GM21423 (cell line): Measurements from ENCODE around the gene SMOC1.

Source experiments
- ATAC-seq: cut with Tn5 transposase; IDR thresholded peaks from one replicate; pipeline ENCODE4 v1.9.1; 2021; ENCODE audit warnings: mild to moderate bottlenecking, moderate library complexity; ENCODE audit not compliant: unreplicated experiment

SMOC1 gene

DNA sequence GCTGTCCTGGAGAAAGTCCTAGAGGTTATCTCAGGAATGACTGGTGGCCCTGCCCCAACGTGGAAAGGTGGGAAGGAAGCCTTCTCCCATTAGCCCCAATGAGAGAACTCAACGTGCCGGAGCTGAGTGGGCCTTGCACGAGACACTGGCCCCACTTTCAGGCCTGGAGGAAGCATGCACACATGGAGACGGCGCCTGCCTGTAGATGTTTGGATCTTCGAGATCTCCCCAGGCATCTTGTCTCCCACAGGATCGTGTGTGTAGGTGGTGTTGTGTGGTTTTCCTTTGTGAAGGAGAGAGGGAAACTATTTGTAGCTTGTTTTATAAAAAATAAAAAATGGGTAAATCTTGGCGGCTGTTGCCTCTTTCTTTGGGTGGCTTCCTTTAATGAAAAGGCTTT is 152.8 kb downstream of the SMOC1 start:
- ATAC-seq: no peak

DNA sequence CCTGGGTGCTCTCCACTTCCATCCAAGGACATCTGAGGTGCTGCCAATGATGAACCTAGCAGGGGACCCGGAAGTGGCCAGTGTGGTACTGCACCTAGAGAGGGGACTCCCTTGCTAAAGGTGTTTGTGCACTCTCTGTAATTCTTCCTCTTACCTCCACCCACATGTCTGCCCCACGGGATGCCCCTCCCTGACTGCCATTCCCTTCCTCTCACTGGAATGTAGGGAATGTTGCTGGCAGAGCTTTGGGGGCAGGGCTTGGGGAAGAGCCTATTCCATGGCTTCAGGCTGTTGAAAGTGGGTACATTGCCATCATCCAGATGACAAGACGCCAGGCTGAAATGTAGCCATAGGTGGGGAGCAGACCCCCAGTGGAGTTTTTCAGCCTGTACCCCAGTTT is 153.2 kb downstream of the SMOC1 start:
- no peak for ATAC-seq

DNA sequence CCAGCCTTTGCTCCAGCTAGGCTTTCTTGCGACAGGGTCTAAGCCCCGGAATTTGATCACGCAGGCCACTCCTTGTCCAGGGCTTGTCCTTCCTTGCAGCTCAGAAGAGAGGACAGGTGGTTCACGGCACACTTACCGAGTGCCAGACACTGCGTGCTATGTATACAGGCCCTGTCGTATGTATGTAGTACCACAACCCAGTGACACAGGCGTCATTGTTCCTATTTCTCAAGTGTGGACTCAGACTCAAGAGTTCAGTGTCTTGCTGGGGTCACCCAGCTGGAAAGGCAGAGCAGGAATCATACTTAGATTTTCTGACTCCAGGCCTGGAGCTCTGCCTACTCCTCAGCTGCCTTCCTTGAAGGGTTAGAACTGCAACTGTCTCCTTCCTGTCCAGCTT is 153.9 kb downstream of the SMOC1 start:
- no peak for ATAC-seq

DNA sequence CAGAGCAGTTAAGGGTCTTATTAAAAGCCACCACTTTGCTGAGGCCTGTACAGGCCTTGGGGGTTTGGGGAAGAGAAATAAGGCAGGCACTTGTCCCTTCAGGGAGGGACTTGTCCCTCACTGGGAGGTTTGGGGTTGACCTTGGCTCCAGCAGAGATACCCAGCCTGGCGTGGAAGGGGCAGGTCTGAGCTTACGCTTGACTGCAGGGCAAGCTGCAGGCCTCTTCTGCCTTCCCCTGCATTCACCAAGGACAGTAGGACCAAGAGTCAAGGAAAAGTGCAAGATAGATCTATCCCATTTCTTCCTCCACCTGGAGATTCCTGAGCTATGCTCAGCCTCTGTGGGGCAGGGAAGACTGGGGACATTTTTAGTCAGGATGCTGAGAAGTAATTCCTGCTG is 154.3 kb downstream of the SMOC1 start:
- no peak for ATAC-seq

DNA sequence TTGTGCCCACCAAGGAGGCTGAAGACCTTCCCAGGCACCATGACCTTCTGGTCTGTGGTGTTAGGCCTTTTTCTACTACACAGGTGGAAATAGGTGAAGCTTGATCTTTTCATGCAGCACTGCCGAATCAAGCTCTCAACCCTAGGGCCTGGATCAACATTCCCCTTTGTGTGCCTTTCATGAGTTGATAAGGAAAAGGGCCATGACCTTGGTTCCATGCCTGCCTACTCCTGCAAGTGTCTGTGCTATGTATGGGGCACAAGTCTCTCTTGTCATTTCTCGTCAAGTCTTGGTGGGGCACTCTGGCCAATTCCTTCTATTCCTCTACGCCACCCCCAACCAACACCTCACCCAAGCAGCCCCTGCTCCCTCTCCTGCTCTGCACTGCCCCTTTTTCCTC is 155.0 kb downstream of the SMOC1 start:
- no peak for ATAC-seq

DNA sequence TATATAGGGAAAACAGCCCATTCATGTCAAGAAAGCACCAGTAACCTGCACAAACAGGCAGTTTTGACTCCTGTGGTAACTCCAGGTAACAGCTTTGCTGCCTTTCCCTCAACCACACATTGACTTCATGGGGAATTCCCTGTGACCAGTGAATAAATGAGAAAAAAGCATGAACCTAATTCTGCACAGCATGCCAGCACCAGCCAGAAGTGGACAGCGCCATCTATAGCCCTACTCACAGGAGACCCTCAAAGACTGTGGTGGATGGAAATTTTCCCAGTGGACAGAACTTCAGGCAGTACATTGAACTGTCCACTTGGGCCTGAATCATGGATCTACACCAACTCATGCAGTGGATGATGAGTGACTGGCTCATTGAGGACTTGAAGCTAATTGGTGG is 157.4 kb downstream of the SMOC1 start:
- ATAC-seq: no peak

DNA sequence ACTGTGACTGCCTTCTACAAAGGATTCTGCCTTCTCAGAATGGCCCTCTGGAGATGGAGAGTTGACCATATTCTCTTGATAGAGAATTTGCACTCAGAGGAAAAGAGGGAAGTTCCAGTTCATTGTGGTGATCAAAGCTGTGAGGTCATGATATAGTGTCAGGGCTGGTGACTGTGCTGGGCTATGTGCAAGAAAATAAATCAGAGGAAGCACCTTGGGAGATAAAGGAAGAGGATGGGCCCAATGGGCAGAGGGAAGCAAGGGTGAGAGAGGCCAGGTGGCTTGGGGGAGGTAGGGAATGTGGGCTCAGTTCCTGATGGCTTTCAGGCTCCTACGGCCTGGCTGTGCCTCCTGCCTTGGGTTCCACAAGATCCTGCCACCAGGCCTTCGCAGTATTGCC is 163.8 kb downstream of the SMOC1 start:
- no peak for ATAC-seq

DNA sequence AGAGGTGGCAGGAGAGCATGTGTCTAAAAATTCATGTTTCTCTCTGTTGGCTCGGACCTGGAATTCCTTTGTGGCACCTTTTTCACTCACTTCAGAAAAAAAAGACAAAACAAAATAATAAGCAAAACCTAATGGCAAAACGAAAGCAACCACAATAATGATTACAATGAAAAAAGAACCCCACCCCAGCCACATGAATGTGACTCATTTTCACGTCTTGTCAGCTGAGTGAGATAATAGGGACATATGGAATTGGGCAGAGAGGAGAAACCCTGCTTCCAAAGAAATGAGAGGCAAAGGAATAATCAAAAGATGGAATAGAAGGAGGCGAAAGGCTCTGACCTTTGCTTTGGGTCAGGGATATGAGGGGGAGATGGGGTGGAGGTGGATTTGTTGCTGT is 166.1 kb downstream of the SMOC1 start:
- ATAC-seq: no peak

DNA sequence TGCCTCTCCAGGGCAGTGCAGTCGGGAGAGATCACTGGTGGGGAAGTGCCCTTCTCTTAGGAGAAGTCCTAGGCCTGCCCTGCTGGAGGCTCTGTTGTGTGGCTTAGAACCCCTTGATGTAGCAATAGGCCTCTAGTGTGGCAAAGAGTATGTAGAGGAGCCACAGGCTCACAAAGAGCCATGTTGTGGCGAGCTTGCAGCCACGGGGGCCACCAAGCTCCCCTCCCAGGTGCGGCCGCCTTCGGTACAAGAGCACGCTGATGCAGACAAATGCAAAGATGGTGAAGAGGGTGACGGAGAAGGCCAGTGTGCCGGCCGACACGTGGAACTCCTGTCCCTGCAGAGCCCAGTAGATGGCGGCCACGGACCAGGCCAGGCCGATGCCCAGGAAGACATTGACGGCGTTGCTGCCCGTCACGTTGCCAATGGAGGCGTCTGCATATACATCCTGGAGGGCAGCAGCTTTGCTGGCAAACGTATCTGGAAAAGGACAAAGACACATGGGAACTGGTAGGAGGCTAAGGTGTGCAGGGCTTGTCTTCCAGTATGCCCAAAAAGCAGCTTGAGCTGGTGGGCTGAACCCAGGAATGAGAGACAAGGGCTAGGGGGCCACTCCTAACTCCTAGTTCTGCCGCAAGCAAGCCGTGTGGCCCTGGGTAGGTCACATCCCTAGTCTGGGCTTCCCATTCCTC is 166.8 kb downstream of the SMOC1 start:
- no peak for ATAC-seq

DNA sequence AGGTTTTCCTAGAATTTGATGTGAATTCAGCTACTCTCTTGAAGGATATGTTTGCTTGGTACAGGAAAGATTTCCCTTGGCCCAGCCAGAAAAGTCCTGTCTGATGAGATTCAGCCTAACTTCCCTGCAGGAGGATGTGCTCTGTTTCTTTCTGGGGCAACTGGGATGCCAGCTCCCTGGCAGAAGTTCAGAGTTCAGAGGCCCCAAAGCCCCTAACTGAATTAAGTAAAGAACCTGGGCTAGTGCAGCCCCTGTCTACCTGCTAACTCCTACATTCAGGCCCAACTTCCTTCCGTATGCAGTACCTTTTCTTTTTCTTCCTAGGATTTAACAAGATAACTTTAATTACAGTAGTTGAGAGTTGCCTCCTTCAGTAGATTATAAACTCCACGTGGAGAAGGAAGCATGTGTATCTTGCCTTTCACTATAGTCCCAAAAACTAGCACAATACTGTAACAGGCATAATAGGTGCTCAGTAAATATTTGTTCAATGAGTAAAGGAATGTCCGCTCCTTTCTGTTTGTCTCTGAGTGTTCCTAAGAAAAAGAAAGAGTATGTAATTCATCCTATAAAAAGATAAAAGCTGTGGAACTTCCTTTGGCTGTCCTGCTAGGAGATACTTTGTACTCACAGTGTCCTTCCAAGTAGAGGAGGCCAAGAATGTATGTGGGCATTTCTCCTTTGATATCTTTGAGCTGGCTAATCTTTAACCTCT is 168.5 kb downstream of the SMOC1 start:
- ATAC-seq: no peak

DNA sequence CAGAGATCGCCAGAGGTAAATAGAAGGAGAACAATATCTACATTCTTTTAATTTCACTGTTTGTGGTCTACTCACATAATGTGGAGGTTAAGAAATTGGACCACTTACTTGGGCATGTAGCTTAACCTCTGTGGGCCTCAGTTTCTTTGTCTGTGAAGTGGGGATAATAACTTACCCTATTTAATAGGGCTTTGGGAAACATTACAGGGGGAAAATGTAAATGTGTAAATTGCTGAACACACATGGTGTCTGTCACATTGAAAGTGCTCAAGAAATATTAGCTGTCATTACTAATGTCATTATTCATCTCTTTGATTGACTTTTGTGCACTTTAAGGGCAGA is 169.1 kb downstream of the SMOC1 start:
- no peak for ATAC-seq

DNA sequence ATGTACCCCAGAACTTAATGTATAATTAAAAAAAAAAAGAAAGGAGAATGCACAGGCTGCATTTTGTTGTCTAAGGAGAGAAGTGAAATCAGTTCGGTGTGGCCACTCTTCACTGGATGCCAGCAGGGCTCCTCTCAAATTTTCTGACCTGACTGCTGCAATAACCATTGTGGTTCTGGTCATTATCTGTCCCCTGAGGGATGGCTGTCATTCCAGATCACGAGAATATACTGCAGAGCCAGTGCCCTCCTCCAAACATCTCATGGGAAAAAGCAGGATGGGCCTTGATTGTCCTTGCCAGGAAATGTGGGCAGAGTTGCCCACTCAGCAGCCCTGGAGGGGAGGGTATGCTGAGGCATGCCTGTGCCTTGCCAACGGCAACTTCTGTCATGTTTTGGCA is 170.4 kb downstream of the SMOC1 start:
- no peak for ATAC-seq

DNA sequence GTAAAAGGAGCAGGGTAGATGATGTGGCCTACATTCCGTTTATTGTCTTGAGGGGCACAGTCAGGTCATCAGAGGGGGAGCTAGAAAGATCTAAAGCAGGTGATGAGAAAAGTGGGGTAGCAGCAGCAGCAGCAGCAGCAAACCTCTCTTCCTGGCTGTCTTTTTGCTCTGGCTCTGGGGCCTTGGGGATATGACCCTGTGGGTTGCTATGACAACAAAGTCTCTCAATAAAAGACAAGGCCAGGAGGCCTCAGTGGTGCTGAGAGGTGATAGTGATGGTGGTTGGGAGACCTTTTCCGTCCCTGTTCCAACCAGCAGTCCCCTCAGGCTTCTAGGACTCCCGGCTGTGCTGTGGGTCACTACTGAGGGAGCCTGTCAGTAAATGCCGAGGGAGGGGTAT is 170.9 kb downstream of the SMOC1 start:
- ATAC-seq: no peak

DNA sequence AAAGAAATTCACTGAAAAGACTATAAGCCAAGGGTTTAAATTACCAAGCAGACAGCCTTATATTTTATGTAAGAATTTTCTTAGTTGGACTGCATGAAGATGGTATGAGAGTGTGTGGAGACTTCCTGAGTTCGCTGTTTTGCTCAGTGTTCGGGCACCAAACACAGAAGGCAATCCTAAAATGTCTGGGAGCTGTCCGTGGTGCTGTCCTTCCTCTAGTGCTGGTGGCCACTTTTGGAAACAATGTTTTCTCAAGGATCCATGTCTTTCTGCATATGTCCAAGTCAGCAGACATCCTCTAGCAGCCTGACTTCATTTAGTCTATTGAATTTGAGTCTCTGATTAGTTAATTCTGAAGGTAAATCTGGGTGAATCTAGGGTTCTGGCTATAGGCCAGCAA is 173.8 kb downstream of the SMOC1 start:
- no peak for ATAC-seq

DNA sequence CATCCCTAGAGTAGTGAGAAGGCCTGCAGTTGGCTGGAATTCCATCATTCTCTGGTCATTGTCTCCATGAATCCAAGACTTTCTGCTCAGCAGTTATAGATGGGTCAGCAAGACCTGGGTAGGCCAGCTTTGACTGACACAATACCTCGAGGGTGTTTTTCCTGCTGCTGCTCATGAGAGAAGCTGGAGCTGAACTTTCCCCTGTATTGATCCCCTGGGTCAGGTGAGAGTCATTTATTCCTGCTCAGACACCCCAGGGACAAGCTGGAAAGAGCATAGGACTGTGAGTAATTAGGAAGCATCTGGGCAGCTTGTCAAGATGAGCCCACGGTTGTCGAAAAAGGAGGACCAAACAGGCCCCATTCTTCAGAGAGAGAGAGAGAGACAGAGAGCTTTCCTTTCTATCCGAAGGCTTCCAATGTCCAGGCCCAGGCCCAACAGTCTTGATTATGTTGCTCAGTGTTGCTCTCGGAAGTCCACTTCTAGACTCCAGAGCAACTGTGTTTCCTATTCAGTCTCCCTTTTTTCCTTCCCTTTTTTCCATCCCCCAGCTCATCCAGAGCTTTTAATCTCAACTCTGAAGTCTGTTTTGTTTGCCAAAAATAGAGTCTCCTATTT is 178.4 kb downstream of the SMOC1 start:
- ATAC-seq: no peak

DNA sequence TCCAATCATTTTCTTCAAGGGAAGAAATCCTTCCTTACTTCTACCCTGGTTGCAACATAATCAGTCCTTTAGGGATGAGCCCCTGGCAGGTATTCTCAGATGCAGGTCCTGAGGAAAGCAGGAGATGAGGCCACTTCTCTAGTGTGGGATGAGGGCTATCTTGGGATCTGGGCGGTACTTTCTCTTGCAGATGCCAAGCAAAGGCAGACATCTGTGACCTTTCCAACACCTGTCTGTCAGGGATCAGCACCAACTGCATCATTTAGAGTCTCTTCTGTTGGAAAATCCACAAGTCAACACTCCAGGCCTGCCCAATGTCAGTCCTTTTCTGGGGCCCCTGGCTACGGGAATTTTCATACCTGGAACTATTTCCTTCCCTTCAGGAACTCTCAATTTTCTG is 180.3 kb downstream of the SMOC1 start:
- no peak for ATAC-seq

DNA sequence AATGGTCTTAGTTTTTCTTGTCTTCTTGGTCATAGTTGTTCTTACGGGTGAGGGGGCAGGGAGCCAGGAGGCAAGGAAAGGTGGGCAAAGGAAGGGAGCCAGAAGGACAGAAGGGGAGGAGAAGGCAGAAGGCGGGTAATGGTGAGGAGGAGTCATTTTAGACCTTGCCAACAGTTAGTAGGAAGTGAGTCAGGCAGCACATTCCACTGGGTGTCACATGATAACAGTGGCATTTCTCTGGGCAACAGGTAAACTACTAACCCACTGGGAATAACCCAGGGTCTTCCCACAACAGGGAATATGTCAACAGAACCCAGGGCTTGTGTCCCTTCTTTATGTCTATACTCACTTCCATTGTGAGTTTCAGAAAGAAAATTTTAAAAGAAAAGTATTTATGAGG is 181.9 kb downstream of the SMOC1 start:
- no peak for ATAC-seq

DNA sequence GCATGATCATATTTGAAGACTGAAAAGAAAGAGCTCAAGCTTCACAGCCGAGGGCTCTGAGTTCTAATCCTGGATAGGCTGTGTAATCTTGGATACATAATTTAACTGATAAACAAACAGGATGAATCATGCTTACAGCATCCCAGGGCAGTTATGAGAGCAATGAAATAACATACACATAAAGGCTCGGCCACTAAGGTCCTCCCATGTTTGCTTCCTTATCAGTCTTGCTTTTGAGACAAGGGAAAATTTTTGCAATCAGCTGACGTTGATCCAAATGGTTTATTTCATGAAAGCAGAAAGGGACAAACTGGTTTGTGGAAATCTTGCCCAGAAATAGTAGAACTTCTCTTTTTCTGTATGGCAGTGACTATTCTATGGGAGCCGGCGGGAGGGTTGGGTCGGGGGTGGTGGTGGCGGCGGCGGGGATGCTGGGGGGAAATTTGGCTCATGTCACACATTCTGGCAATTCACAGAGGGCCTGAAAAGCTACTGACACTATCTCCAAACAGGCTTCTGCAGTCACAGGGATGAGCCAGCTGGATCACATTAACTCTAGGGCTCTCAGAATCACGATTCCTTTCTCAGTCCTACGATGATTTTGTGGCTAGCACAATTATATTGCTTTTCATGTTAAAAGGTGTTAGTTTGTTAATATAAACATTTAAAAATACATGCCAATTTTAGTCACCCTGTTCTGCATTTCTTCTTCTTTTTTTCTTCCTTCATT is 185.1 kb downstream of the SMOC1 start:
- ATAC-seq: no peak

DNA sequence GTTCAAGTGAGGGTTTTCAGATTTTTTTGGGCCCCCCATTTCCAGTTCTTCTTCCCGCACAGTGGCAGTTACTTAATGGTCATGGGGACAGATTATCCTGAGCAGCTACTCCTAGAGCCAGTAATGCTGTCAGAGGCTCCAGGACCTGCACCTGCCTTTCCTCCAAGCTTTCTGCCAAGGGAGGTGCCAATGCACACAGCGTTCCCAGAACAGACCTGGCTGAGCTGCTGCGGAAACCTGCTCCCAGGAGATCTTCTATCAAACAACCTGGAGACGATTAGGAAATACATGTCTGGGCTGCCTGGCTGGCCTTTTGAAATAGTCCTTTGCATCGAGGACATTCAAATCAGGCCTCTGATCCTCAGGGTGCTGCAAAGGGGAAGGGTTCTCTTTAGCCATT is 188.6 kb downstream of the SMOC1 start:
- ATAC-seq: no peak

DNA sequence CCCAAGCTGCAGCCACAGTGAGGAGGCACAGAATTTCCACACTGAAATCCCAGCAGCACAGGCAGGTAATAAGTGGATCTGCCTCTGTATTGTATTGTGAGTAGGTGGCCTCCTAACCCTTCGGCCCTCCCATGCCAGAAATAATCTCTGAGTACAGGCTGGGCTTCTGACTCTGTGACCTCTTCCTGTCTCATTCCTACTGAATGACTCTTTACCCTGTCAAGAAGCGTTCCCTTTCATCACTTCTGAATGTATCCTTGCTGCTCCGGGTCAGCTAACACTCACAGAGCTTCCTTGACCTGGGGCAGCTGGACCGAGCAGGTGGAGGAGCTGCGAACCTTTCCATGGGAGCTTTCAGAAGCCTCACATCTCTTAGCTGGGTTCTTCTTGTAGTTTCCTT is 190.0 kb downstream of the SMOC1 start:
- ATAC-seq: no peak

DNA sequence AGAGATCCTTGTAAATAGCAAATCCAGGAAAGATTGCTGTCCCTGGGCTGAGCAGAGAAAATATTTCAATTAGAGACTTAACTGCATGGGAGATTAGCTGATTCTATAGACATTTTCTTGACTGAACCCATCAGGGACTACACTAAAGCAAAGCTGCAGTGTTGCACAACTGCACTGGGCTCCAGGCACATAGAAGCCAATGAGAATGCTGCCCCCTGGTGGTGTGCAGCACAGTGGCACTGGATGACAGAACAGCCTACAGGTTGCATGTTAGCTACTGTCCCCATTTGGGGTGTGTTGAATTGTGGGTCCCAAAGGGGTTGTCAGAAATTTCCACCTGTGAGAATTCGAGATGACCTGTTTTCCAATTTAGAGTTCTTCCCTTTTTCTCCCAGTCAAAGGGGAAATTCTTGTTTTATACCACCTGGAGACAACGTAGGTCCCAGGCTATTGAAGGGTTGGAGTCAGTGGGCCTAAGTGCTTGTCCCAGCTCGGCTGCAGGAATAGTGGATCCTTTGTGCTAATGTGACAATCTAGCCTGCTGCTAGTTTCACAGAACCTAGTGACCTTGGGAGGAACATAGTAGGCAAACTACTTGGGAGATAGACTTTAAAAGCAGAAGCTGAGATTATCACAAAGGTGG is 194.8 kb downstream of the SMOC1 start:
- no peak for ATAC-seq
